ENCODE data around the gene PIK3IP1.
A peak's percentile ranks its signal among the peaks of the same experiment; 100 is the strongest.
"Not testable (repeated sequence)": the region's sequence is repeated elsewhere in the genome, so short reads cannot be mapped to it uniquely, and the experiment has no call there.

Gene PIK3IP1, protein sequence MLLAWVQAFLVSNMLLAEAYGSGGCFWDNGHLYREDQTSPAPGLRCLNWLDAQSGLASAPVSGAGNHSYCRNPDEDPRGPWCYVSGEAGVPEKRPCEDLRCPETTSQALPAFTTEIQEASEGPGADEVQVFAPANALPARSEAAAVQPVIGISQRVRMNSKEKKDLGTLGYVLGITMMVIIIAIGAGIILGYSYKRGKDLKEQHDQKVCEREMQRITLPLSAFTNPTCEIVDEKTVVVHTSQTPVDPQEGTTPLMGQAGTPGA

GRCh38 chr22:31292236-31292989, at the start of gene PIK3IP1:
Gene PIK3IP1 (minus strand): TSS chr22:31292488. CDS start chr22:31292344, 144 bp downstream.
- FAIRE-seq = peak; percentile 77

DNA sequence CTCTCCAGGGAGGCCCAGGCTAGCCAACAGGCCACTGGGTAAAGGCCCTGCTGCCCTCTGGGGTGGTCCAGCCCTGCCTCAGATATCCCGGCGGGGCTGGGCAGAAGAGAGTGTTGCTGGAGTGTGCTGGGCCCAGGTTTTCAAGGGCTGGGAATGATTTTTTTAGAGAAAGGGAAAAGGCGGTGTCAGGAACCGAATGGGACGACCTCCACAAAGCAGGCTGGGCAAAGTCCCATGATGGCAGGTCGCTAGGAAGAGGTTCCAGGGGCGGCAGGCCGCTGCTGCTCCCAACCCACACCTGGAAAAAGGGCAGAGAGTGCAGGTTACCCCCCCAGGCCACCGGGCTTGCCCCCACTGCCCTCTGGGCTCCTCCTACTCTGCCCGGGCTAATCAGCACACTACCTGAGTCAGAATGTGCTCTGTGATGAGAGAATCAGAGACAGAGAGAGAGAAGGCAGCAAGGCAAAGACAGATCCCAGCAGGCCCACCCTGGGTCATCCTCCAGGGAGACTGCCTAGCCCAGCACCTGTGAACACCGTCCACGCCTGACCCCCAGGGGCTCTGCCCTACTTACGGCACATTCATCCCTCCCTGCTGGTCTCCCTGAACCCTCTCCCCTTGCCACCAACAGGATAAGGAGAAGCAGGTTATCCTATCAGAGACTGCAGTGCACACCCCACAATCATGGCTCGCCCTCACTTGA, 49.2 kb upstream of the PIK3IP1 start:
- FAIRE-seq = no peak

DNA sequence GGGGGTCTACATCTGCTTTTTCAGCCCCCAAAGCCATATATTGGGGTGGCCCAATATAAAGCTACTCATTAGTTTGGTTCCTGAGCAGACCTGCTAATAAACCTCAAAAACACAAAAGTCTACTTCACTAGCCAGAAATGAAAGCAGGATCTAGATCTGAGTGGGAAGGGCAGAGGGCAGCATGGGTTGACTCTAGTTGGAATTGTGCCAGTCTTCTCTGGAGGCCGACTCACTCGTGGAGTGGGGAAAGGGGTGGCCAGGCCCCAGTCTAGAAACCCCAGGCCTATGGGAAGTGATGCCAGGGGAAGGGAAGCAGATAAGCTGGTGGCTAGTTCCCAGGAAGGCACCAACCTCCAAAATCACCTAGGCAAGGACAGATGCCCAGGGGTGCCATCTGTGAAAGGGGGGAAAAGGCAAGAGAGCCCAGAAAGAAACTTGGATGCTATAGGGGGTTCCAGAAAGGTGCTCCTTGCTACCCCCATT, 48.5 kb upstream of the PIK3IP1 start:
- FAIRE-seq = no peak

GRCh38 chr22:31340360-31340759, 48.1 kb upstream of the PIK3IP1 start:
- FAIRE-seq = no peak

DNA sequence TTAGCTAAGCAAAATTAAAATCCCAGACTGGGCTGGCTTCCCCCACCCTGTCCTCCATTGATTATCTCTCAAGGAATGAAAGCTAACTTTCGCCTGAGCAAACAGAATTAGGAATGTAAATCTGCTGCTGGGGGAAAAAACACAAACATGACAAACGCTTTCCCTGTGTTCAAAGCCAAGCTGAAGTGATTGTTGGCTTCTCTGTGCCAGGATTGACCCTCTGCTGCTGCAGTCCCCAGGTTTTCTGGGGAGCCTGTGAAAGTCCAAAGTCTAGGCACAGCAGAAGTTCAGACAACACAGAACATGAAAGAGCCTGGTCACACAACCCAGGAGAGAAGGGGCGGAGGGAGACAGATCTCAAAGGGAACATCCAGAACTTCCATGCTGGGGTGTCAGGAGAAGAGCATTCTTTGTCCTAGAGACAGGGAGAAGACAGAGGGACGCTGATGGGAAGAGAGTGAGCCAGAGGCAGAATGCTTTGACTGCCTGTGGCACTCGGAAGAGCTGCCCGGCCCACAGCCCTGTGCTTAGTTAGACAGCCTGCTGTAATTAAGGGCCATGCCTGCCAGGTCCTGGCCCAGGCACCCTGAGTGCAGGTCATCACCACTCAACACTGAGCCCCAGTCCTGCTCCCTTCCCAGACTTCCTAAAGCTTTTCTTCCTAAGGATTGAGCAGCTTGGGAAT, 47.0 kb upstream of the PIK3IP1 start:
- no peak for FAIRE-seq

DNA sequence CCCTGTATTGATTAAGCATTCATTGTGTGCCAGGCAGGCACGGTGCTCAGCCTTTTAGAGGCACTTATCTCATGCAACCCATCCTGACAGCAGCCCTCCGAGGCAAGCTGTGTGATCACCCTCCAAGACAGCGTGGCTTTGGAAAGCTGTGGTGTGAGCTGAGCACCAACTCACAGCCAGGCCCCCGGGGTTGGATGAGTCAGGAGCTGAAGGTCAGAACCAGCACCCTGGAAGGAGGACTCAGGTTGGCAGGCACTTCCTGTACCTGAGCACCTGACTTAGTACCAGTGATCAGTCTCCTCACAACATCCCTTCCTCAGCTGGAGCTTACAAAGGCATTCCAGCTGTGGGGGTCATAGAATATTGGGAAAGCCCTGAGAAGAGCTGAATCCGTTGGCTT, 44.9 kb upstream of the PIK3IP1 start:
- FAIRE-seq = no peak

DNA sequence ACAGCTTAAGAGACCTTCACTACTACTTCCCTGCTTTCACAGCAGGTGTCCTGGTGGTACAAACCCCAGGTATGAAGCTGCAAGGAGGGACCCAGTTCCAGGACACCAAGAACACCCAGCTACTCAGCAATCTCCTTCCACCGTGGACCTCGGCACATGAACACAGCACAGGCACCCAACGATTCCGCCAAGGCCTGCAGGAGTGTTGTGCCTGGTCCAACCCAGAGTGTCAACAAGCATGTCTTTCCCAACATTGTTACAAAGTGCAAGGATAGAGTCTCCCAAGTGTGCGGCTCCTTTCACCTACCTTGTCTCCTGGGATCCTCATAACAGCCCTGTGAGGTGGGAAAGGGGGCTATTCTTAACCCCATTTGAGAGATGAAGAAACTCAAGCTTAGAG, 42.0 kb upstream of the PIK3IP1 start:
- FAIRE-seq = no peak

DNA sequence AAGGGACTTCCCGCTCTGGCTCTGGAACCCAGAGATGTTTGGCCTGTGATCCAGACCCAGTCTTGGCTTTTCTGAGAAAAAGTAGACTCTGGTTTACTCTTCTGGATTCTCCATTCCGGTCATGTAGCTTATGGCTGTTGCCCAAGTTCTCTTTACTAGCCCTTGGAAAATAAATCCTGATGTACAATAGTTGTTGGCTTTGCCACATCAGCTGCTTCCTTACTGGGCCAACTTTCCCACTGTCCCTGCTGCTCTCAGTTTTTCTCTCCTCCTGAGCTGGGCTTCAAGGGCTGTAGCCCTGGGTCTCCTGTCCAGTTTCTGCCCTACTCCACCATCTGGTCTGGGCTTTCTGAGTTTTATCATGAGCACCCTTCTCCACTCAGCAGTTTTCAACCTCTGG, 41.4 kb upstream of the PIK3IP1 start:
- FAIRE-seq = no peak

DNA sequence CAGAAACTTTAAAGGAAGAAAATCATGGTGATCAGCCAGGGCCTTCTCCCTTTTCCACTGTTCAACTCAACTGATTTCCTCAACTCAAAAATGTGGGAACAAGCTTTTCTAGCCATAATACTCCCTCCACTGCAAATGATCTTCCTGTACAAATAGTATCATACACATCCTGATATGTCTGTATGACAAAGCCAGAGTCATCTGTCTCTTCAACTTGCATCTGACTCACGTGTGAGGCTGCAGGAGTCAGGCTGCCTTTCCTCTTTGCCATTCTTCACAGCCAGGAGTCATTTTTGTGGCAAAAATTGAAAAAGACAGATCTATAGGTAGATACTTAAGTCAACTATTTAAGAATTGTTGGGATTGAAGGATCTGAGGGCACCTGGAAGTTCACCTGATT, 40.6 kb upstream of the PIK3IP1 start:
- no peak for FAIRE-seq

GRCh38 chr22:31332010-31332409, 39.7 kb upstream of the PIK3IP1 start:
- no peak for FAIRE-seq

DNA sequence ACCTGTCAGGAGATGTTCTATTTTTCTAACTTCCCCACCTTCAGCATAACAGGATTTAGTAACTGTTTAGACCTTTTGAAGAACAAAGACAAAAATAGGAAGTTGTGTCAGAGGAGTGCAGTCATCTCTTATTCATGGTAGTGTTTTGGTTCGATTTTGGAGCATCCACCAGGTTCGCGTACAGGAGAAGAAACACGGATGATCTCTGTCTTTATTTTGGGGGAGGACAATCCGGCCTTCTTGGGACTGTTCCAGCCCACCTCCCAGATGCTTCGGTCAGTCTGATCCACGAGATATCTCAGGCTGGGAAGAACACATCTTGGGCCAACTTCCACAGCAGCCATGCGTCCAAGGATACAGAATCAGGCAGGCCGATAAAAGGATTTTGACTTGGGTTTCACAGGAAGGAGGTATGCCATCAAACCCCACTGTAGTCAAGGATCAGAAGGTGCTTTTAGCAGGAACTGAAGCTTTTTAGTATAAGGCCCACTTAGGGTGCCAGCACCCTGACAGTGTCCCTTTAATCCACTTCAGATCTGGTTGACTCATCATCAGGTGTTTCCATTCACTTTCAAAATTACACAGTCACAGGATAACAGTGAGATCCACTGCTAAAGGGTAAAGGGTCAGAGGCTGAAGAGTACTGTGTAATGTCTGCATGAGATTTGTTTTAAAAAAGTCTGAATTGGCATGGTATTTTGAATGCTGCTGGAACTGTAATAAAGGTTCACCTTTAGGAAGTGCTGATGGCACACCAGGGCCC, 37.3 kb upstream of the PIK3IP1 start:
- FAIRE-seq = no peak

- FAIRE-seq = no peak
Measured at GRCh38 chr22:31329029-31329428, 36.7 kb upstream of the PIK3IP1 start.

- no peak for FAIRE-seq
Measured at GRCh38 chr22:31328544-31328960, 36.3 kb upstream of the PIK3IP1 start.

GRCh38 chr22:31327806-31328543, 35.7 kb upstream of the PIK3IP1 start:
- no peak for FAIRE-seq

DNA sequence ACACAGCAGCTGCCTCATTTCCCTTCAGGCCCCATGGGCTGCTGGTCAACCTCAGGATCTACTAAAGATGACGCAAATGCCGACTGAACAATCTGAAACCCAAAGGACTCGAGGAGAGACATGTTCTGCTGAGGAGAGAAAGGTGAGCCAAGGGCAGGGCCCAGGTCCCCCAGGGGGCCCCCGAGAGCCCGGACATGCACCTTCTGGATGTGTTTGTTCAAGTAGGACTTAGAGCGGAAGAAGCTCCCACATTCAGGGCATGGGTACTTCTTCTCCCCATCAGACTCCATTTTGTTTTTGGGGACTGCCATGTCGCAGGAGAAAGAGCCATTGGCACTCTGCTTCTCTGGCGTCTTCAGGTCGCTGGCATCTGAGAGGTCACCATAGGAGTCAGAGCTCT, 34.6 kb upstream of the PIK3IP1 start:
- FAIRE-seq = no peak

DNA sequence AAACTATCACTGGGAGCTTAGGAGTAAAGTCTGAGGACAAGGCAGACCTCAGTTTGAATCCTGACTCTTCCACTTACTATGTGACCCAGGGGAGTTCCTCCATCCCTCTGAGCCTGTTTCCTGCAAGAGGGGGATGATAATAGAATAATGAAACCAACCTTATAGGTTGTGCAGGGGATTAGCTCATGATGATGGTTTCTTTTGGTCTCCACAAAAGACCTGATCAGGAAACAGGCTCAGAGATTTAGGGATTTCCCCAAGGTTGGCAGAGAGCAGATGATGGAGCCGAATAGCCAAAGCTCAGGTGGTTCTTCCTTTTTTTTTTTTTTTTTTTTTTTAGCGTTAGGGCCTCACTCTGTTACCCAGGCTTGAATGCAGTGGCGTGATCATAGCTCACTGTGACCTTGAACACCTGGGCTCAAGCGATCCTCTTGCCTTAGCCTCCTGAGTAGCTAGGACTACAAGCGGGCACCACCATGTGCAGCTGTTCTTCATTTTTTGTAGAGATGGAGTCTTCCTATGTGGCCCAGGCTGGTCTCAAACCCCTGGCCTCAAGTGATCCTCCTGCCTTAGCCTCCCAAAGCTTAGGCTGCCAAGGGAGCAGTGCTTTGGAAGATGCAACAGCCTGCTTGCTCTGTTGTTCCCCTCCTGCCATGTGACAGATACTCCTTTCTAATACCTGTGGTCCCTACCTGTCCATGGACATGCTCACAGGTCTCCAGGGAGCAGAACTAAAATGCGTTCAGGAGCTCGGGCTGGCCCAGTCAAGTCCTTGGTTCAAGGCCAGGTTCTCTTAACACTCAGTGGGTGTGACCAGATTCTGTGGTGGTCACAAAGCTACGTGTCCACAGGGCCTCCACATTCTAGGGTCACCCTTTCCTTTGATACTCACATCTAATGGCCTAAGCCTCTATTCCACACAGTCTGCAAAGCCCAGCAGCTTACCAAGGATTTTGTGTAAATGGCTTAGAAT, 31.6 kb upstream of the PIK3IP1 start:
- no peak for FAIRE-seq

DNA sequence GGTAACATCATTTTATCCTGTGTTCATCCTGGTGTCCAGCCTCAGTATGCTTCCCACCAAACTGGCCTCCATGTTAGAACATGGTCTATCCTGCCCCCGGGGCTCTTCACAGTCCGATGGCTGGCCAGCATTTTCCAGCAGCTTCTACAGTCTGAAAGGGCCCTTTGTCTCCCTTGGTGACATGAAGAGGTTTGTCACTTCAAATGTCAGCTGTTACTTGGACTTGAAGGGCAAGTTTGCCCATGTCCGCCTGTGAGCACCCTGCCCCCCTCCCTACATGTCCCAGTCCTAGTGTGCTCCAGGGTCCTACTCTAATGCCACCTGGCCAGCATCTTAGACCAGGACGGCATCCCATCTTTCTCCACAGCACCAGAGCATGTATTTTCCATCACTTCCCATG, 29.1 kb upstream of the PIK3IP1 start:
- no peak for FAIRE-seq

DNA sequence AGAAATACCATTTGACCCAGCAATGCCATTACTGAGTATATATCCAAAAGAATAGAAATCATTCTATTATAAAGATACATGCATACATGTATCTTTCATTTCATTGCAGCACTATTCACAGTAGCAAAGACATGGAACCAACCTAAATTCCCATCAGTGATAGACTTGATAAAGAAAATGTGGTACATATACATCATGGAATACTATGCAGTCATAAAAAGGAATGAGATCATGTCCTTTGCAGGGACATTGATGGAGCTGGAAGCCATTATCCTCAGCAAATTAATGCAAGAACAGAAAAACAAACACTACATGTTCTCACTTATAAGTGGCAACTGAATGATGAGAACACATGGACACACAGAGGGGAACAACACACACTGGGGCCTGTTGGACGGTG, 21.9 kb upstream of the PIK3IP1 start:
- FAIRE-seq = not testable (repeated sequence)

- no peak for FAIRE-seq
Measured at GRCh38 chr22:31313366-31314147, 21.3 kb upstream of the PIK3IP1 start.

Data from endometrium (tissue), 2 donors.